ENCODE results near the gene RNF26. TPM values are rescaled to one million over a fixed set of nuclear protein-coding genes. Genes with fewer than 3 reads are reported as not detected.

RNF26 gene
- total and polyA plus RNA-seq, 2 donors (not counting 3 experiments of a cell fraction or from before 2014, with no cell fraction given), result 40.1 to 43.8 TPM

DNA sequence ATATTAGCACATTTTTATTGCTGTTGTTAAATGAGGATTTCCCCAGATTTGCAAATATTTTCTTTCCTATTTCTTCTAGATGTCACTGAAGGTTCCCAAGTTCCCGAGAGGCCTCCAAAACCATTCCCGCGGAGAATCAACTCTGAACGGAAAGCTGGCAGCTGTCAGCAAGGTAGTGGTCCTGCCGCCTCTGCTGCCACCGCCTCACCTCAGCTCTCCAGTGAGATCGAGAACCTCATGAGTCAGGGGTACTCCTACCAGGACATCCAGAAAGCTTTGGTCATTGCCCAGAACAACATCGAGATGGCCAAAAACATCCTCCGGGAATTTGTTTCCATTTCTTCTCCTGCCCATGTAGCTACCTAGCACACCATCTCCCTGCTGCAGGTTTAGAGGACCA is 34.9 kb upstream of the RNF26 start:
- no peaks in the 10 kb centered on the region for H3K27me3 ChIP-seq (ENCODE audit: control insufficient read depth in 2 of 2, insufficient read depth in 2 of 2, low read length in 2 of 2)
- H3K27ac ChIP-seq (ENCODE audit: insufficient read depth, low read depth, low read length), result no peak overlapping the region
- H2AFZ ChIP-seq (ENCODE audit: low read depth, low read length), result no peak overlapping the region
- H3K79me2 ChIP-seq (ENCODE audit: control insufficient read depth, insufficient read depth, low read length), result no peaks in the 10 kb centered on the region
- intact Hi-C loops (cut with micrococcal nuclease) (no loop called here), dilution Hi-C loops (cut with MboI; ENCODE audit: extremely low pct_ligation_motif_present, low sequenced_read_pairs) (no loop called here)
- no peaks in the 10 kb centered on the region for H3K9me3 ChIP-seq (replicated peaks; ENCODE audit: control insufficient read depth, insufficient read depth, low read length)
- DNase-seq (ENCODE audit: low read depth, low spot score) (no peak), FAIRE-seq (no peak)
- no TSS peak for BruUV-seq (replicated peaks)
- no peak overlapping the region for H3K4me3 ChIP-seq (replicated peaks in 1 of 3; ENCODE audit: insufficient read depth in 1 of 3, low read depth in 1 of 3, low read length in 3 of 3)
- no peaks in the 10 kb centered on the region for H4K20me1 ChIP-seq (replicated peaks; ENCODE audit: control insufficient read depth, extremely low read depth, insufficient read depth, low read length)
- no peaks in the 10 kb centered on the region for H3K4me1 ChIP-seq (ENCODE audit: control insufficient read depth, extremely low read depth, insufficient read depth, low read length)
- CTCF ChIA-PET, result interaction anchor here (0.9 to 1.4 kb wide), 5 partner anchors 21 to 93 kb away, joined by 3 to 7 read pairs (median 3); partner anchors contain the start of gene CBL
- H3K9ac ChIP-seq (replicated peaks; ENCODE audit: extremely low read depth, insufficient read depth, low read length), result no peak overlapping the region
- H3K36me3 ChIP-seq (ENCODE audit: control insufficient read depth in 2 of 2, extremely low read depth in 1 of 2, insufficient read depth in 2 of 2, low read length in 2 of 2), result peaks cover 24 to 29% of the 10 kb centered on the region in 2 experiments
- H3K4me2 ChIP-seq (ENCODE audit: insufficient read depth, low read length), result no peak overlapping the region
- no peak for TF ChIP-seq JUN (IDR thresholded peaks at IDR 0.05; ENCODE audit: borderline replicate concordance, insufficient read depth, insufficient read length, low read depth)
- no peak for TF ChIP-seq POLR2AphosphoS5 (IDR thresholded peaks at IDR 0.05; ENCODE audit: insufficient read depth, low read depth, low read length)
- no peak for TF ChIP-seq POLR2A (IDR thresholded peaks at IDR 0.05; ENCODE audit: low read depth, low read length)
- TF ChIP-seq EZH2 (IDR thresholded peaks at IDR 0.05; ENCODE audit: borderline replicate concordance, low read depth, low read length, severe bottlenecking), result no peak
- TF ChIP-seq, protein P1, sequence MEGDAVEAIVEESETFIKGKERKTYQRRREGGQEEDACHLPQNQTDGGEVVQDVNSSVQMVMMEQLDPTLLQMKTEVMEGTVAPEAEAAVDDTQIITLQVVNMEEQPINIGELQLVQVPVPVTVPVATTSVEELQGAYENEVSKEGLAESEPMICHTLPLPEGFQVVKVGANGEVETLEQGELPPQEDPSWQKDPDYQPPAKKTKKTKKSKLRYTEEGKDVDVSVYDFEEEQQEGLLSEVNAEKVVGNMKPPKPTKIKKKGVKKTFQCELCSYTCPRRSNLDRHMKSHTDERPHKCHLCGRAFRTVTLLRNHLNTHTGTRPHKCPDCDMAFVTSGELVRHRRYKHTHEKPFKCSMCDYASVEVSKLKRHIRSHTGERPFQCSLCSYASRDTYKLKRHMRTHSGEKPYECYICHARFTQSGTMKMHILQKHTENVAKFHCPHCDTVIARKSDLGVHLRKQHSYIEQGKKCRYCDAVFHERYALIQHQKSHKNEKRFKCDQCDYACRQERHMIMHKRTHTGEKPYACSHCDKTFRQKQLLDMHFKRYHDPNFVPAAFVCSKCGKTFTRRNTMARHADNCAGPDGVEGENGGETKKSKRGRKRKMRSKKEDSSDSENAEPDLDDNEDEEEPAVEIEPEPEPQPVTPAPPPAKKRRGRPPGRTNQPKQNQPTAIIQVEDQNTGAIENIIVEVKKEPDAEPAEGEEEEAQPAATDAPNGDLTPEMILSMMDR (IDR thresholded peaks at IDR 0.05; ENCODE audit: extremely low read depth in 1 of 2, insufficient read depth in 1 of 2, low read depth in 1 of 2, low read length in 2 of 2), result no peak
- no peaks in the 10 kb centered on the region for H3K9me1 ChIP-seq (replicated peaks; ENCODE audit: control insufficient read depth, extremely low read depth, insufficient read depth, low read length)
- POLR2A ChIA-PET, result no interaction called here
